HepG2 (cell line): Measurements from ENCODE around the gene PBX1. TPM values are rescaled to one million over a fixed set of nuclear protein-coding genes. Genes with fewer than 3 reads are reported as not detected.

Experiments used
- ATAC-seq: fragments of 200-7000 bp; cut with Tn5 transposase; 3 replicates; pipeline ENCODE4 v1.9.1; 2020; ENCODE audit warnings: mild to moderate bottlenecking, moderate library complexity
- BruUV-seq: library from RNA; stranded (reverse); fragments of 400-500 nt; replicated peaks from 2 replicates; lab custom pipeline; 2021; lab: Mats Ljungman, UMichigan
- CTCF ChIA-PET: fragments of 300-600 bp; formaldehyde crosslinking; extraction: SDS; loops from one replicate; lab custom pipeline; 2021; ENCODE audit warnings: low total read pairs, inconsistent platforms, low intra/inter-chr PET ratio; lab: Yijun Ruan, JAX
- POLR2A ChIA-PET: fragments of 350-600 bp; sonication (Branson Sonifier 250); formaldehyde crosslinking; loops from one replicate; lab custom pipeline; 2020; ENCODE audit warnings: antibody characterized with exemption, inconsistent platforms; lab: Yijun Ruan, JAX
- DNase-seq: peaks from one replicate; pipeline ENCODE4 v3.0.0-alpha.2; 2015; ENCODE audit warnings: low spot score
- FAIRE-seq: peaks from 3 replicates; lab custom pipeline; 2011; peaks lifted over from hg19 to GRCh38; lab: Jason Lieb, UNC
- H2AFZ ChIP-seq: one replicate; pipeline ENCODE4 v1.6.1; 2011; ENCODE audit warnings: low read length, inconsistent platforms
- H3K27ac ChIP-seq: fragments of 300-600 bp; 3 replicates; pipeline ENCODE4 v1.8.0; 2011; ENCODE audit warnings: mixed run types, mild to moderate bottlenecking, mixed read lengths, low read length, inconsistent platforms; ENCODE audit not compliant: insufficient read depth; ENCODE audit errors: extremely low read length
- H3K27me3 ChIP-seq, 2 experiments: fragments of 200-600 bp in 1 of 2; 2 replicates in 1 of 2; 3 replicates in 1 of 2; pipeline versions ENCODE4 v1.6.0 to v1.8.0; 2011; ENCODE audit warnings: low read length in 2 of 2, mild to moderate bottlenecking in 2 of 2, moderate library complexity in 2 of 2, inconsistent platforms in 1 of 2; ENCODE audit not compliant: insufficient read depth in 2 of 2, control insufficient read depth in 1 of 2
- H3K36me3 ChIP-seq, 2 experiments: fragments of 200-600 bp in 1 of 2; replicated peaks in 1 of 2; 2 replicates in 1 of 2; 3 replicates in 1 of 2; pipeline versions ENCODE4 v1.5.1 to v1.8.0; 2011; ENCODE audit warnings: low read length in 2 of 2, inconsistent platforms in 1 of 2; ENCODE audit not compliant: insufficient read depth in 2 of 2, control insufficient read depth in 1 of 2
- H3K4me1 ChIP-seq: 2 replicates; pipeline ENCODE4 v1.5.1; 2012; ENCODE audit warnings: low read length, inconsistent platforms; ENCODE audit not compliant: insufficient read depth
- H3K4me2 ChIP-seq: 2 replicates; pipeline ENCODE4 v1.6.0; 2011; ENCODE audit warnings: low read depth, low read length, inconsistent platforms
- H3K4me3 ChIP-seq, 3 experiments: fragments of 200-600 bp in 1 of 3; sonication (generic), shearing (Covaris generic) in 1 of 3; replicated peaks in 1 of 3; 2 replicates each; pipeline ENCODE4 v1.5.1; 2011 to 2016; ENCODE audit warnings: low read length in 3 of 3, inconsistent platforms in 2 of 3, low read depth in 2 of 3, mild to moderate bottlenecking in 2 of 3, control low read depth in 1 of 3, mixed read lengths in 1 of 3; ENCODE audit not compliant: insufficient read depth in 1 of 3
- H3K79me2 ChIP-seq: one replicate; pipeline ENCODE4 v1.6.1; 2011; ENCODE audit warnings: low read length, inconsistent platforms; ENCODE audit not compliant: insufficient read depth
- H3K9ac ChIP-seq: 2 replicates; pipeline ENCODE4 v1.6.0; 2011; ENCODE audit warnings: mild to moderate bottlenecking, low read depth, low read length, inconsistent platforms; ENCODE audit not compliant: insufficient read depth
- H3K9me3 ChIP-seq: 2 replicates; pipeline ENCODE4 v1.5.1; 2012; ENCODE audit warnings: mild to moderate bottlenecking, low read length
- H4K20me1 ChIP-seq: 2 replicates; pipeline ENCODE4 v1.6.0; 2011; ENCODE audit warnings: inconsistent platforms, mild to moderate bottlenecking, low read length, moderate library complexity; ENCODE audit not compliant: insufficient read depth
- HHEX ChIP-seq: IDR thresholded peaks from 2 replicates; pipeline ENCODE4 v1.6.1; 2016; ENCODE audit warnings: control low read depth
- HNRNPUL1 ChIP-seq: fragments of 200-400 bp; formaldehyde crosslinking; IDR thresholded peaks from 2 replicates; pipeline ENCODE4 v1.6.1; 2017; ENCODE audit warnings: low read depth, mild to moderate bottlenecking, low read length, moderate library complexity
- KAT8 ChIP-seq: IDR thresholded peaks from 2 replicates; pipeline ENCODE4 v1.6.1; 2016; ENCODE audit warnings: missing genetic modification reagents, missing compliant biosample characterization
- MBD4 ChIP-seq: IDR thresholded peaks from 2 replicates; pipeline ENCODE4 v1.6.1; 2012; ENCODE audit warnings: low read length, inconsistent platforms, borderline replicate concordance
- PHB2 ChIP-seq: fragments of 450-650 bp; IDR thresholded peaks from 2 replicates; pipeline ENCODE4 v1.6.1; 2018; ENCODE audit not compliant: partially characterized antibody
- THYN1 ChIP-seq: sonication (generic); formaldehyde crosslinking; IDR thresholded peaks from 2 replicates; pipeline ENCODE4 v1.8.1; 2023; ENCODE audit warnings: low read depth, mild to moderate bottlenecking, moderate library complexity, missing genetic modification reagents, borderline replicate concordance
- ZBTB21 ChIP-seq: sonication (generic); formaldehyde crosslinking; IDR thresholded peaks from 2 replicates; pipeline ENCODE4 v1.4.0; 2020; ENCODE audit warnings: missing genetic modification reagents
- ZBTB25 ChIP-seq: IDR thresholded peaks from 2 replicates; pipeline ENCODE4 v1.6.1; 2018; ENCODE audit warnings: missing genetic modification reagents
- ZMYM2 ChIP-seq: sonication (generic); formaldehyde crosslinking; IDR thresholded peaks from 2 replicates; pipeline ENCODE4 v1.8.0; 2022; ENCODE audit warnings: mild to moderate bottlenecking, missing genetic modification reagents
- ZNF431 ChIP-seq: sonication (generic); formaldehyde crosslinking; IDR thresholded peaks from 2 replicates; pipeline ENCODE4 v1.9.0; 2022; ENCODE audit warnings: missing genetic modification reagents, low read depth, mild to moderate bottlenecking, borderline replicate concordance
- ZNF639 ChIP-seq: conservative IDR thresholded peaks from 2 replicates; pipeline ENCODE4 v1.6.1; 2018; ENCODE audit warnings: missing genetic modification reagents
- ZNF7 ChIP-seq: IDR thresholded peaks from 2 replicates; pipeline ENCODE4 v1.6.1; 2016; ENCODE audit warnings: missing biosample characterization, missing genetic modification reagents
- ZNF772 ChIP-seq: sonication (generic); formaldehyde crosslinking; IDR thresholded peaks from 2 replicates; pipeline ENCODE4 v1.5.0; 2020; ENCODE audit warnings: mild to moderate bottlenecking, missing genetic modification reagents
- ZNF792 ChIP-seq: IDR thresholded peaks from 2 replicates; pipeline ENCODE4 v1.6.1; 2016
- WGBS: methylation state at CpG from one replicate; pipeline ENCODE4 v1.1.6; 2017; ENCODE audit warnings: low lambda C conversion rate; 5-methylcytosine and 5-hydroxymethylcytosine counted together
- in situ Hi-C: cut with HindIII; loops from 2 replicates; pipeline ENCODE4 v1.10.0; 2017; ENCODE audit warnings: low pct_unique_long_range_greater_than_20kb; ENCODE audit not compliant: extremely low pct_ligation_motif_present
- intact Hi-C: fragments of 100-400 bp; cut with micrococcal nuclease; formaldehyde crosslinking; loops from one replicate; pipeline ENCODE4 v1.10.0; 2022; ENCODE audit not compliant: unreplicated experiment
- polyA plus RNA-seq, 8 experiments: library from polyadenylated mRNA; depleted of rRNA in 3 of 8; stranded (reverse) in 7 of 8; unstranded in 1 of 8; fragments of >200 nt; fragmentation: Illumina TruSeq in 4 of 8; extraction: Trizol in 4 of 8; gene quantifications; 2 replicates each; pipeline versions ENCODE4 v1.2.1 to v1.2.3, GENCODE V29; 2011 to 2016; ENCODE audit warnings: low read depth in 4 of 8, missing spikeins in 1 of 8, mixed read lengths in 1 of 8; ENCODE audit not compliant: insufficient read depth in 1 of 8
- total RNA-seq, 5 experiments: library from RNA; depleted of rRNA; stranded (reverse); fragments of >200 nt; fragmentation: Illumina TruSeq; extraction: Trizol; gene quantifications; 2 replicates each; pipeline ENCODE4 v1.2.3, GENCODE V29; 2016; ENCODE audit warnings: low read depth in 1 of 5
- TF ChIP-seq, protein P1 (sequence below): sonication (generic); formaldehyde crosslinking; IDR thresholded peaks from 2 replicates; pipeline ENCODE4 v1.4.0; 2020; ENCODE audit warnings: missing genetic modification reagents
- TF ChIP-seq, protein P2 (sequence below): sonication (generic); formaldehyde crosslinking; conservative IDR thresholded peaks from 2 replicates; pipeline ENCODE4 v1.4.0; 2020; ENCODE audit warnings: missing genetic modification reagents
- TF ChIP-seq, protein P3 (sequence below): sonication (generic); formaldehyde crosslinking; IDR thresholded peaks from 2 replicates; pipeline ENCODE4 v1.8.0; 2022; ENCODE audit warnings: mild to moderate bottlenecking, missing genetic modification reagents, borderline replicate concordance

PBX1 gene
- total and polyA plus RNA-seq, 2 of the 13 experiments (the other 11 are each of a cell fraction or from before 2014, with no cell fraction given), result 0.24 TPM; not detected in 1

DNA sequence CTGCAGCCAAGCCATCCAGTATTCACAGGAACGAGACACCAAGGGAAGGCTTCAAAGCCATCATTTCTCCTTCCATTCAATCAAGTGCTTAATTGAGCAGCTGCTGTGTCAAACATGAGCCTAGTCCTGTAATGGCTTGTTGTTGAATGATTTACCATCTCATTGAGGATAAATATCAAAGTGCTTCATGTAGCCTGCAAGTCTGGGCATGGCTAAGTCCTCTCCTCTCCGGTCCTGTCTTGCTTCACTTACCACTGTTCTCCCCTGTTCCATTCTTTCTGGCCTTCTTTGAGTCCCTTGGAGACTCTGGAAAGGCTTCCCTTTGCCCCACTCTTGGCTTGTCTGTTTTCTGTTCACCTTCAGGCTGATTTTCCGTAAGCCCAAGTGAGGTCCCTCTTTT, 279.8 kb downstream of the PBX1 start:
- no peaks in the 10 kb centered on the region for H3K79me2 ChIP-seq
- H3K9ac ChIP-seq, result no peak overlapping the region
- H3K4me1 ChIP-seq, result no peaks in the 10 kb centered on the region
- no peak for FAIRE-seq
- H3K36me3 ChIP-seq, result no peaks in the 10 kb centered on the region
- TF ChIP-seq, protein P1, sequence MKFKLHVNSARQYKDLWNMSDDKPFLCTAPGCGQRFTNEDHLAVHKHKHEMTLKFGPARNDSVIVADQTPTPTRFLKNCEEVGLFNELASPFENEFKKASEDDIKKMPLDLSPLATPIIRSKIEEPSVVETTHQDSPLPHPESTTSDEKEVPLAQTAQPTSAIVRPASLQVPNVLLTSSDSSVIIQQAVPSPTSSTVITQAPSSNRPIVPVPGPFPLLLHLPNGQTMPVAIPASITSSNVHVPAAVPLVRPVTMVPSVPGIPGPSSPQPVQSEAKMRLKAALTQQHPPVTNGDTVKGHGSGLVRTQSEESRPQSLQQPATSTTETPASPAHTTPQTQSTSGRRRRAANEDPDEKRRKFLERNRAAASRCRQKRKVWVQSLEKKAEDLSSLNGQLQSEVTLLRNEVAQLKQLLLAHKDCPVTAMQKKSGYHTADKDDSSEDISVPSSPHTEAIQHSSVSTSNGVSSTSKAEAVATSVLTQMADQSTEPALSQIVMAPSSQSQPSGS (CRISPR knock-in tag), result no peak
- TF ChIP-seq ZBTB21 (no peak), ZNF639 (no peak), ZNF772 (CRISPR knock-in tag) (no peak), ZNF792 (no peak), ZNF7 (no peak), HHEX (CRISPR knock-in tag) (no peak), HNRNPUL1 (no peak), ZBTB25 (no peak), MBD4 (no peak), KAT8 (no peak), THYN1 (CRISPR knock-in tag) (no peak), PHB2 (no peak), ZNF431 (CRISPR knock-in tag) (no peak), ZMYM2 (CRISPR knock-in tag) (no peak)
- TF ChIP-seq, protein P2, sequence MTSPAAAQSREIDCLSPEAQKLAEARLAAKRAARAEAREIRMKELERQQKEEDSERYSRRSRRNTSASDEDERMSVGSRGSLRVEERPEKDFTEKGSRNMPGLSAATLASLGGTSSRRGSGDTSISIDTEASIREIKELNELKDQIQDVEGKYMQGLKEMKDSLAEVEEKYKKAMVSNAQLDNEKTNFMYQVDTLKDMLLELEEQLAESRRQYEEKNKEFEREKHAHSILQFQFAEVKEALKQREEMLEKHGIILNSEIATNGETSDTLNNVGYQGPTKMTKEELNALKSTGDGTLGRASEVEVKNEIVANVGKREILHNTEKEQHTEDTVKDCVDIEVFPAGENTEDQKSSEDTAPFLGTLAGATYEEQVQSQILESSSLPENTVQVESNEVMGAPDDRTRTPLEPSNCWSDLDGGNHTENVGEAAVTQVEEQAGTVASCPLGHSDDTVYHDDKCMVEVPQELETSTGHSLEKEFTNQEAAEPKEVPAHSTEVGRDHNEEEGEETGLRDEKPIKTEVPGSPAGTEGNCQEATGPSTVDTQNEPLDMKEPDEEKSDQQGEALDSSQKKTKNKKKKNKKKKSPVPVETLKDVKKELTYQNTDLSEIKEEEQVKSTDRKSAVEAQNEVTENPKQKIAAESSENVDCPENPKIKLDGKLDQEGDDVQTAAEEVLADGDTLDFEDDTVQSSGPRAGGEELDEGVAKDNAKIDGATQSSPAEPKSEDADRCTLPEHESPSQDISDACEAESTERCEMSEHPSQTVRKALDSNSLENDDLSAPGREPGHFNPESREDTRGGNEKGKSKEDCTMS, result no peak
- TF ChIP-seq, protein P3, sequence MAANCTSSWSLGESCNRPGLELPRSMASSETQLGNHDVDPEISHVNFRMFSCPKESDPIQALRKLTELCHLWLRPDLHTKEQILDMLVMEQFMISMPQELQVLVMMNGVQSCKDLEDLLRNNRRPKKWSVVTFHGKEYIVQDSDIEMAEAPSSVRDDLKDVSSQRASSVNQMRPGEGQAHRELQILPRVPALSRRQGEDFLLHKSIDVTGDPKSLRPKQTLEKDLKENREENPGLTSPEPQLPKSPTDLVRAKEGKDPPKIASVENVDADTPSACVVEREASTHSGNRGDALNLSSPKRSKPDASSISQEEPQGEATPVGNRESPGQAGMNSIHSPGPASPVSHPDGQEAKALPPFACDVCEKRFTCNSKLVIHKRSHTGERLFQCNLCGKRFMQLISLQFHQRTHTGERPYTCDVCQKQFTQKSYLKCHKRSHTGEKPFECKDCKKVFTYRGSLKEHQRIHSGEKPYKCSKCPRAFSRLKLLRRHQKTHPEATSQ (CRISPR knock-in tag), result no peak
- WGBS, result 37% methylated on average over 2 of the region's 3 CpGs
- no peak for ATAC-seq
- no peaks in the 10 kb centered on the region for H3K27me3 ChIP-seq
- intact Hi-C loops, result no loop called here
- H2AFZ ChIP-seq, result no peak overlapping the region
- H3K27ac ChIP-seq, result no peak overlapping the region
- H3K4me2 ChIP-seq, result no peak overlapping the region
- H3K4me3 ChIP-seq, result no peak overlapping the region
- in situ Hi-C loops, result no loop called here
- no peak for DNase-seq
- no peaks in the 10 kb centered on the region for H4K20me1 ChIP-seq
- ChIA-PET CTCF (no interaction called here), POLR2A (no interaction called here)
- no TSS peak for BruUV-seq
- no peaks in the 10 kb centered on the region for H3K9me3 ChIP-seq
